NK-92 (cell line): Measurements from ENCODE around the gene IGF1R.

Experiments used
- DNase-seq: peaks from one replicate; lab custom pipeline; 2025; ENCODE audit not compliant: unreplicated experiment; lab: John Stamatoyannopoulos, UW

Gene IGF1R

DNA sequence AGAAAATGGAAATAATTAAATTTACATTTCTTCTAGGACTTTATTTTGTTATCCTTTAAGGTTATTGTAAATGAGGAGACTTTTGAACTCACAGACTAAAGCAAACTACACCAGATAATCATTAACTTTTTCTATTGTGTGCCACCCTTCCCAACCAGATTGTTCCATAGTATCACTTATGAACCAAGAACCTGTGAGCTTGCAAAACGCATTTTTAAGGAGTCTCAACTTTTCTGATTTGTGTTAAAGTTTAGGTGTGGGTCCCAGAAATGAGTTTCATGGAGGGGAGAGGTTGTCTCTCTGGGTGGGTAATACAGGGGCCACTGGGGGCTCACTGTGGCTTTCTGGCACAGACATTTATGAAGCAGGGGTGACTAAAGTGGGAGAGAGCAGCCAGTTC is 75.7 kb downstream of the IGF1R start:
- no peak for DNase-seq

DNA sequence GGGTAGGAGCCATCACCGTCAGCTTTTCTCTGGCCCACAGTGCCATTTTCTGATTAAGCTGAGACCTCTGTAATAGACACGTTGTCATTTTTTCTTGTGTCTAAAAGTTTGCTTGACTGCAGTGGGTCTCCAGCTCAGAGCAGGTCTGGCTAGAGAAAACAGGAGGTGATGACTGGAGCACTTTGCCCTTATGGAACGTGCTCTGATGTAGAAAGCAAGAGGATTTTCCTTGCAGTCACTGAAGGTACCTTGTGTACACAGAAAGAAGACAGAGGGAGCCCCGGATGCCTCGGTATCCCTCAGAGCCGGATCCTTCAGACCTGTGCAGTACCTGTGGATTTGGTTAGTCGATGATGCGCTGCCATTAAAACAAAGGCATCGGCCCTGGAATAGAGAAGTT is 76.2 kb downstream of the IGF1R start:
- DNase-seq = no peak

- DNase-seq = no peak
These were observed 77.5 kb downstream of the IGF1R start for GRCh38 chr15:98725874-98726273.

GRCh38 chr15:98727115-98728040 is 79.0 kb downstream of the IGF1R start:
- DNase-seq = no peak

- DNase-seq = no peak
These were observed 79.9 kb downstream of the IGF1R start for GRCh38 chr15:98728082-98728810.

DNA sequence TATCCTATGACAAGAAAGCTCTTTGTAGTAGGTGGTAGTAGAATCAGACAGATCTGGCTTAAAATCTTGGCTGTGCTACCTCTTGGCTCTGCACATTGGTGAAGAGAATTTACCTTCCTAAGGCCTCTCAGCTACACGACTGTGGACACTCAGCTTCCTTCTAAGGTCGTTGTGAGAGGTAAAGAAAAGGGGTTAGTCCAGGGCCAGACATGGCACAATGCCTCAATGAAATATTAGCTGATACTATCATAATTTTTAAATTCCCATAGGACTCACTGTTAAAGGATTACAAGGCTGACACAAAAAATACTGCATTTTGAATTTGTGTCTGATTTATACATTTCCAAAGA is 80.4 kb downstream of the IGF1R start:
- DNase-seq = no peak

DNA sequence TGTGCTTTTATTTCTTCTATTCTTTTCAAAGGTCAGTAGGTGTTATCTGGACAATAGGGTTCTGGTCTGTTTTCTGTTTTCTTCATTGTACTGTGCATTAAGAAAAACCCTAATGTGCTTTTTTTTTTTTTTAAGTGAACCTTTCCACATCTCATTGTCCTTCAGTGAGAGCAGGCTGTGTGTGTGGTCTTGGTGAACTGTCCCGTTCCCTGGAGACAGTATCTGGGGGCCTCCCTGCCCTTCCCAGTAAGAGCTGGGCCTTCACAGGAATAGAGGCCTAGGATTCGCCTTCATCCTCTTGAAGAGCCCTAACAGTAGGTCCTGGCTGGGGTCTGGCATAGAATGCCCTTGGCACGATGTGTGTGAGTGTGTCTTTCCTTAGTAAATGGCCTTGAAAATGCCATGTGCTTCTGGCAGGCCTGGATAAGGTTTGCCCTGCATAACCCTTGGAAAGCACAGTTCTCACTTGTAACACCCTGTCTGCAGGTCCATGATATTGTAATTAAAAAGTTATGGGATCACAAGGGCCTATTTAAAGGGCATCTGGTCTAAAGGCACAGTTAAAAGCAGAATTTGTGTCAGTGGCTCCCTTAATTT is 81.2 kb downstream of the IGF1R start:
- DNase-seq = no peak

DNA sequence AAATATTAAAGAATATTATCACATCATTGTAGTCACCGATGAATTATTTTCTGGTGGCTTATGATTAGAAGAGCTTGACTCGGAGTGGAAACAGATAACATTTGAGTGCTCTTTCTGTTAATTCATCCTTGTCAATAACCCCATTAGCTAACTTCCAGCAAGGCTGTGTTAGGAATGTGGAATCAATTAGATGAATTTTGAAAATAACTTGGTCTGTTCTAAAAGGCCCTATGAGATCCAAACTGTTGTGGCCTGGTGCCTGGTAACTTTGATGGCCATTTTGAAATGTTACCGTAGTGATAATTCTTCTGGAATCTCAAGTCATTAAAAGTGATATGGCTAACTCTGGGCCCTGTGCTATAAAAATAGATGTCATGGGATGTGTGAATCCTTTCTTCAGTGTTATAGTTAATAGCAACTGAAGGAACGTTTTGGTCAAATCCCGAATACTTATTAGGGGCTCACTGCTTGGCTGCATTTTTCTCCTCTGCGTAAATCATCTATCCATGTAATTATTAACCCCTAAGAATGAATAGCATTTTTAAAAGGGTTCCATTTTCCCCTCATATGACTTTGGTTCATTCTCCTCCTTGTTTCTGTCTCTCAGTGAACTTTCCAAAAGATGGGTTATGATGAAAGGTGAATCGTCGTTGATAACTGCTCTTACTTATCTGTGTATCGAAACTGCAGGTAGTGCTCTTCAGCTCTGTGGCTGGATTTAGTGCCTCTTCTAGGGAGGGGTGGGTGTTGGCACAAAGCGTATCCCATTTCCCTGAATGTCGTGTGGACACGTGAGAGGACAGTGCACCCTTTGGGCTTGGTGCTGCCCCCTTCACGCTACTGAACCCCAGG is 82.7 kb downstream of the IGF1R start:
- DNase-seq = no peak

DNA sequence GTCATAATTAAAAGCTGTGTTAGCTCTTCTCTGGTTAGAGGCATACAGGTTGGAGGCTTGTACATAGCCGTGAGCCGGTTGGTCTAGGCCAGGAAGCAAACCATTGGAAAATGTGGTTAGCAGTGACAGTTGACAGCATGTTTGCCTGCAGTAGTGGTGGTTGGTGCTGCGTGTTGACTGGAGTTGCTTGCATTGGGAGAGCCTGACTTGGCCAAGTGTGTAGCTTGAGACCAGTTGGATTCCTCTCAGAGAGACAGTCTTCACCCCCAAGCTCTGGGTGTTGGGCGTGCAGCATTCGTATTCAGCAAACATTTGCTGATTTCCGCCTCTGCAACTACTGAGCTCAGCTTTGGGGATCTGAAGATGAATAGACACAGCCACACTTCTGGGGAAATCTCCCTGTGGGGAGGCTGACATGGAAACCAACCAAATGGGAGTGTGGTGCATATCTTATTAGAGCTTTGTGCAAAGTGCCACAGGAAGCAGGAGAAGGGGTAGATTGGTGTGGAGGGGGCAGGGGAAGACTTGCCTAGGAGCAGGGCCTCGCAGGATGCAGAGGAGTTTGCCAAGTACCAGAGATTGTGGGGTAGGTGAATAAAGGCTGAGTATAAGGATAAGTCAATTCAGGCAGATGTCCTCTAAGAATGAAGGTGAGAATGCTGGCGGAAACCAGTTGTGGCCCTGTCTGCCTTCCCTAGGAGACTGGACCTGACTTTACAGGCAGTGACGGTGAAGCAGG is 83.5 kb downstream of the IGF1R start:
- no peak for DNase-seq

GRCh38 chr15:98733098-98733497 is 84.8 kb downstream of the IGF1R start:
- no peak for DNase-seq

DNA sequence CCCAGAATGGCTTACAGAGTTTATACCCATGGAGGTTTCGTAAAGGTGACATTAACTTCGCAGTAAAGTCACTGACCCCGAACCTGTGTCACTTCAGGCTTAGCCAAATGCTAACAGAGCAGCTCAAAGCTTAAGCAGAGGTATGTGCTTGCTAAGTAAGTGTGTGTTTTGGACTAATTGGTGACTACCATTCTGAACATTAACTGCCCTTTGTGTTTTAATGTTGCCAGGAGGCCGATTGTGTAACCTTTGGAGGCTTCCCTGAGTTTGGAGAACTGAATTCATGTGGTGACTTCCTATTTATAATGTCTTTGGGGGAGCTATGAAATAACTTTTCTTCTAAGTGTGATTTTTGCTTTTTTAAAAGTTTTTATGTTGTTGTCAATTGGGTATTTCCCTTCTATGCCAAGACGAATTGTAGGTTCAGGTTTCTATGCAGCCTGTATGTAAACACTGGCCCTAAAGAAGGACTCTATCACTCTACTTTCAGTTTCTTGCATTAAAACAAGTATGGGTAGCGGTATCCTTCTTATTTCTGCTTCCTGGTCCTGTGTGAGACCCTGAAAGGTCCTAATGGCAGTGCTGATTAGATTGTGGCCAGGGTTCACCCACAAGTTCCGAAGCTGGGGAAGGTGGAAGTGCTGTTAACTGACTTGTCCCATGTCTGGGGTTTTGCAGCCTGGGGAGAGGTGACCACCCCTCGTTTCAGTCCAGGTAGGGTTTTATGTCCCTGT is 86.3 kb downstream of the IGF1R start:
- no peak for DNase-seq

DNA sequence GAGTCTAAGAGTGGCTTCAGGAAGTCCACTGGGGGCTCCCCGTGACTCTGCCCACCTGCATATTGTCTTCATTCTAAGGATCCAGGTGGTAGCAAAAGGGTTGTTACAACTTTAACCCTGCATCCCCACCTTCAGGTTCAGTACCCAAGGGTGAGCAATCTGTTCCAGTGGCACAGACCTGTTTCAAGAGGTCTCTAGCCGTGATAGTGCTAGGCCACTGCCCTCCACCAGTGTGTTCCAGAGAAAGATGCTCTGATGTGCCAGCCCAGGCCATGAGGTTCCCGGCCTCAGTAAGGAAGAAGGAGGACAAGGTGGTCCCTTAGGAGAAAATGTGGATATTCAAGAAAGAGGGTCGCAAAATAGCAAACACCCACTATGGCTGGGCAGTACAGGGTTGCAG is 87.0 kb downstream of the IGF1R start:
- no peak for DNase-seq

- DNase-seq = no peak
These were observed 87.7 kb downstream of the IGF1R start for GRCh38 chr15:98735895-98736617.

DNA sequence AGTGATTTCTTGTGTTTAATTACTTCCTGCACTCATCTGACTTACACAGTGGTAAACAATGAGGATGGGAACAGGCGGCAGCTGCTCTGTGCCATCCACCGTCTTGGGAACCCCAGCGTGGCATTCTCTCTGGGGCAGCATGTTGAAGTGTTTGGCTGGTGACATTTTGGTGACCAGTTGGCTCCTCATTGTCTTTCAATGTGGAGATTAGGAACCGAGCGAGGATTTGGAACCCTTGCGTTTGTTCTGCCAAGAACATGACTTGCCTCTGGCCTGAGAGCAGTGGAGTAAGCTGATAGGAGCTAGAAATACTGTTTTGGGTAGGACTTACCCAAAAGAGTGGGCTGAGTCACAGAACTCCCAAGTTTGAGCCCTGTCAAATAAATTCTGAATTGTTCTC is 88.8 kb downstream of the IGF1R start:
- DNase-seq = no peak

- DNase-seq = no peak
These were observed 89.4 kb downstream of the IGF1R start for GRCh38 chr15:98737721-98738120.

DNA sequence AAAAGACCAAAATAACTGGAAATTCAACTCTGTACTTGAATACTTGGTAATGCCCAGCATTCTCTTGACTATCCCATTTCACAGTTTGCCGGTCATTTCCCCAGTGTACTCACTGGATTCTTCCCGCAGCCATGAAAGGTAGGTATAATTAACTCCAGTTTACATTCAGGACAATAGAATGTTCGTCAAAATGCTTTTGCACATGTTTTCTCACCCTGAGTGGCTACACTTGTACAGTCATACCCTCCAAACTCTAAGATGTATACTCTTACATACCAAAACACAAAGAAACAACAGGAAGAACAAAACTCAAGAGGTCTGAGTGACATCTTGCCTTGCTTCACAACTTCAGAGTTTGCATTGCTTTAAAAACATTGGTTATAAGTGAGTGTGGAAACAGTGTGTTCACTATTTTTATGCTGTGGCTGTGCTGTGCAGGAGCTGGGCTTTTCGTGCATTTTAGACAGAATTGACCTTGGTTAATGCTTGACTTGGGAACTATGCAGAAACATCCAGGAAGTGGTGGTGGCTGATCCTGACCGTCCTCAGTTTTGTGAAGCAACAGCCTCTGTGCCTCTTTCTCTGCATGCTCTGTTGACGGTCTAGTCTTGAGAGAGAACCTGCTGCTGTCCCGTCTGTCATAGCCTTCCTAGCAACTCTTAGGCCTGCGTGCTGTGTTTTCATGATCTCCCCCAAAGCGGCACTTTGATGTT is 90.5 kb downstream of the IGF1R start:
- no peak for DNase-seq

DNA sequence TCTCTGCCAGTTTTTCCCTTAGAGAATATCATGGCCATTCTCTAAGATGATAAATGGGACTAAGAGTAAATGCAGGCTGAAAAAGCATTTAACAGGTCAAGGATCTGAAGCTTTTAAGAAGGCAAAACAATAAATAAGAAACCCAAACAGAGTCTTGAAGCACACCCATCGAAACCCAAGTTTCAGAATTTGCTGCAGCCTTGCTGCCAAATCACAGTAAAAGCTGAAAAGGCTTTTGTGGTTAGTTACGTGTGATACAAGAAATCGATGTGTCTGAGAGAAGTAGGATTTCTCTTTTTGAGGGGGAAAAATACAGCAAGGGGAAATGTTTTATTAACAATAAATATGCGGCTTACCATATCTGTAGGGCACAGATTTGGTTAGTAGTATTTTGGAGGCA is 92.0 kb downstream of the IGF1R start:
- no peak for DNase-seq

- DNase-seq = no peak
These were observed 92.6 kb downstream of the IGF1R start for GRCh38 chr15:98740963-98741362.
